Right atrium auricular region (tissue), 2 donors: ENCODE results near the gene DAG1. TPM values are rescaled to one million over a fixed set of nuclear protein-coding genes. Genes with fewer than 3 reads are reported as not detected.

Experiments
- DNase-seq: peaks from one replicate; pipeline ENCODE4 v3.0.0-alpha.2; 2019; ENCODE audit warnings: low spot score
- H3K27ac ChIP-seq, 2 donors: fragments of 200-600 bp; sonication (generic); 1 replicate in 1 of 2; 2 replicates in 1 of 2; pipeline ENCODE4 v1.5.1; 2016 to 2019
- H3K27me3 ChIP-seq, 2 donors: fragments of 200-600 bp; sonication (generic); one replicate each; pipeline versions ENCODE4 v1.5.1 to v1.6.0; 2017 to 2019
- H3K36me3 ChIP-seq: fragments of 200-600 bp; sonication (generic); one replicate; pipeline ENCODE4 v1.5.1; 2016
- H3K4me1 ChIP-seq, 2 donors: fragments of 200-600 bp; sonication (generic); one replicate each; pipeline versions ENCODE4 v1.5.1 to v1.6.0; 2017 to 2019
- H3K4me3 ChIP-seq, 2 donors: fragments of 200-600 bp; sonication (generic); 1 replicate in 1 of 2; 2 replicates in 1 of 2; pipeline ENCODE4 v1.5.1; 2017 to 2019; ENCODE audit warnings: mild to moderate bottlenecking in 1 of 2, moderate library complexity in 1 of 2
- H3K9me3 ChIP-seq, 2 donors: fragments of 200-600 bp; sonication (generic); one replicate each; pipeline ENCODE4 v1.5.1; 2019
- total RNA-seq, 2 donors: library from RNA; depleted of rRNA; stranded (reverse); fragments of >200 nt; gene quantifications; one replicate each; pipeline ENCODE4 v1.1.0, GENCODE V29; 2016
- TF ChIP-seq, protein P1 (sequence below), 2 donors: fragments of 200-600 bp; sonication (generic); IDR thresholded peaks; one replicate each; pipeline ENCODE4 v1.5.1; 2019; ENCODE audit warnings: antibody characterized with exemption in 2 of 2

DAG1 gene
- total RNA-seq, 2 donors from 2014 or later, result 115 to 174 TPM

DNA sequence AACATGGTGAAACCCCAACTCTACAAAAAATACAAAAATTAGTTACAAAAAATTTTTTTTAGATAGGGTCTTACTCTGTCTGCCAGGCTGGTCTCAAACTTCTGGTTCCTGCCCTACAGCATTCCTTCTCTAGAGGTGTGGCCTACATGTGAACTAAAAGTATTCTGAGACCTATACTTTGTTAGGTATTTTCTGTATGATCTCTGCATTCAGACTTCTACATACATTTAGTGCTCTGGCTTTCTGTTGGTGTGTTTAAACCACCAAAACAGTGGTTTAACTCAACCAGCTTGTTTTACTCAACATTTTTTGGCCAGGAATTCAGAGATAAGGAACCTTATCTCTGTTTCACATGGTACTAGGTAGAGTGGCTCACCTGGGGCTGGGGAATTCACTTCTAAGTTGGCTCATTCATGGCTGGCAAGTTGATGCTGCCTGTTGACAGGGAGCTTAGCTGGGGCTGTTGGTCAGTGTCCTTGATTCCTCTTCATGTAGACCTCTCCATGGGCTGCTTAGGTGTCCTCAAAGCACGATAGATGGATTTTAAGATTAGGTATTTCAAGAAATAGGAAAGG is 42.8 kb downstream of the DAG1 start:
- Histone ChIP-seq H3K27ac (no peak overlapping the region), H3K27me3 (no peaks in the 10 kb centered on the region), H3K9me3 (no peaks in the 10 kb centered on the region), H3K36me3 (peaks cover 56% of the 10 kb centered on the region), H3K4me3 (no peak overlapping the region), H3K4me1 (peaks cover 0 to 9% of the 10 kb centered on the region in 2 donors)
- TF ChIP-seq, protein P1, sequence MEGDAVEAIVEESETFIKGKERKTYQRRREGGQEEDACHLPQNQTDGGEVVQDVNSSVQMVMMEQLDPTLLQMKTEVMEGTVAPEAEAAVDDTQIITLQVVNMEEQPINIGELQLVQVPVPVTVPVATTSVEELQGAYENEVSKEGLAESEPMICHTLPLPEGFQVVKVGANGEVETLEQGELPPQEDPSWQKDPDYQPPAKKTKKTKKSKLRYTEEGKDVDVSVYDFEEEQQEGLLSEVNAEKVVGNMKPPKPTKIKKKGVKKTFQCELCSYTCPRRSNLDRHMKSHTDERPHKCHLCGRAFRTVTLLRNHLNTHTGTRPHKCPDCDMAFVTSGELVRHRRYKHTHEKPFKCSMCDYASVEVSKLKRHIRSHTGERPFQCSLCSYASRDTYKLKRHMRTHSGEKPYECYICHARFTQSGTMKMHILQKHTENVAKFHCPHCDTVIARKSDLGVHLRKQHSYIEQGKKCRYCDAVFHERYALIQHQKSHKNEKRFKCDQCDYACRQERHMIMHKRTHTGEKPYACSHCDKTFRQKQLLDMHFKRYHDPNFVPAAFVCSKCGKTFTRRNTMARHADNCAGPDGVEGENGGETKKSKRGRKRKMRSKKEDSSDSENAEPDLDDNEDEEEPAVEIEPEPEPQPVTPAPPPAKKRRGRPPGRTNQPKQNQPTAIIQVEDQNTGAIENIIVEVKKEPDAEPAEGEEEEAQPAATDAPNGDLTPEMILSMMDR (IDR thresholded peaks at IDR 0.05), result no peak
- DNase-seq, result no peak

- TF ChIP-seq, protein P1 (IDR thresholded peaks at IDR 0.05), result no peak
- H3K27ac ChIP-seq, result no peak overlapping the region
- H3K27me3 ChIP-seq, result no peaks in the 10 kb centered on the region
- H3K36me3 ChIP-seq, result peaks cover 59% of the 10 kb centered on the region
- H3K9me3 ChIP-seq, result no peaks in the 10 kb centered on the region
- peaks cover 0 to 17% of the 10 kb centered on the region in 2 donors for H3K4me1 ChIP-seq
- no peak for DNase-seq
- H3K4me3 ChIP-seq, result no peak overlapping the region
These were observed 43.5 kb downstream of the DAG1 start for GRCh38 chr3:49513494-49514124.

DNA sequence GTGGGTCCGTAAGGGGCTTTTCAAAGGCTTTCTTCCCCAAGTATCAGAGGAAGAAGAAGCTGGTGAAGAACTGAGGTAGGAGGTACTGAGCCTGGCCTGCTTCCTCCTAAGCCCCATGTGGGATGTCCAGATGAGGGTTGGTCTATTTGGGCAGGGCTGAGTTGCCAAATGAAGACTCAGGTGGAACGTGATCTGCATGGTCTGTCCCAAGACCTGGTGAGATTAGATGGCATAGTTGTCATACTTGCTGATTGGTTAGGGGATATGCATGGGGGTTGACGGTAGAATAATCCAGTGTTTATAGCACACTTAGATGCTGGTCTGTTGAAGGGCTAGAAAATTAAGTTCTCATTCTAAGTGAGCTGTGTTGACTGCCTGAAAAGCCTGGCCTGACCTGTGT is 47.9 kb downstream of the DAG1 start:
- no peak overlapping the region for H3K4me3 ChIP-seq
- DNase-seq, result no peak
- peaks cover 34% of the 10 kb centered on the region for H3K36me3 ChIP-seq
- H3K4me1 ChIP-seq, result peaks cover 0 to 39% of the 10 kb centered on the region in 2 donors
- H3K27me3 ChIP-seq, result no peaks in the 10 kb centered on the region
- TF ChIP-seq, protein P1 (IDR thresholded peaks at IDR 0.05), result no peak
- no peak overlapping the region for H3K27ac ChIP-seq
- no peaks in the 10 kb centered on the region for H3K9me3 ChIP-seq

DNA sequence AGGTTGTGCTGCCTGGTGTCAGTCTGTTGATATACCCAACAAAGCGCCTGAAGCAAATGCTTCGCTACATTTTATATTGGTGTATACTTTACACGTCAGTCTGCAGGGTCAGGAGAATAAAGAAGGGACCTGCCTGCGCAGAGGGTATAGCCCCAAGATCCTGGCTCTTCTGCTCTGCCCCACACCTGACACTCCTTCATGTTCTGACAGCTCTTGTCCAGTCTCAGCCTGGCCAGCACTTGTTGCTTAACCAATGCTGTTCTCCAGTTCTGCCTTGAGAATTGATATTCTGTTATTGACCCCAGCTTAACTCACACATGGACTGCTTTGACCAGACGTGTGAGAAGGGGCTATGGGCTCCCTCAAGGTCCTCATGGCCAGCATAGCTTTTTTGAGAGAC is 48.4 kb downstream of the DAG1 start:
- Histone ChIP-seq H3K4me1 (peaks cover 0 to 39% of the 10 kb centered on the region in 2 donors), H3K4me3 (no peak overlapping the region), H3K27ac (no peak overlapping the region), H3K36me3 (peaks cover 30% of the 10 kb centered on the region), H3K27me3 (no peaks in the 10 kb centered on the region), H3K9me3 (no peaks in the 10 kb centered on the region)
- TF ChIP-seq, protein P1 (IDR thresholded peaks at IDR 0.05), result no peak
- no peak for DNase-seq

GRCh38 chr3:49519296-49519695 is 49.2 kb downstream of the DAG1 start:
- peaks cover 23% of the 10 kb centered on the region for H3K36me3 ChIP-seq
- H3K4me1 ChIP-seq, result peaks cover 0 to 43% of the 10 kb centered on the region in 2 donors
- no peaks in the 10 kb centered on the region for H3K27me3 ChIP-seq
- no peak overlapping the region for H3K4me3 ChIP-seq
- no peaks in the 10 kb centered on the region for H3K9me3 ChIP-seq
- DNase-seq, result no peak
- TF ChIP-seq, protein P1 (IDR thresholded peaks at IDR 0.05), result no peak
- no peak overlapping the region for H3K27ac ChIP-seq
